ENCODE results near the gene DNAJC24. TPM values are rescaled to one million over a fixed set of nuclear protein-coding genes. Genes with fewer than 3 reads are reported as not detected.

The DNAJC24 gene
- total and polyA plus RNA-seq, 10 donors: 3.0 to 24.5 (median 17.0) TPM

DNA sequence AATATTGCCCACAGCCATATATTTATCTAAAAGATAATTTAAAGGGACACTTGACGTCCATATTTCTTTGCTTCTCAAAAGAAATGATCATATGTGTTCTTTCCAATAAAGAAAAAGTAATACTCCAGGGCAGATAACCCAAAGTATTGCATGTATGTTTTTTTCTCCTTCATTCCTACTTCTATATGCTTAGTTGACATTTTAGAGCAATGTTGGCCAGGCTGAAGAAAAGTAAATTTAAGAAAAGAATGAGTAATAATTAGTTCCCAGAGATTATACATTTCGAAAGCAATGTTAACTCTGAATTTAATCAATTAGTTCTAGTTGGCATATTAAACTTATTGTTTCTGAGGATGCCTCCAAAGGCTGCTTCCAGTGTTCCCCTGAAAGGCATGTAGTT, 48.2 kb downstream of the DNAJC24 start:
- Histone ChIP-seq H3K27ac (no peak overlapping the region), H3K4me1 (no peaks in the 10 kb centered on the region), H3K4me3 (no peak overlapping the region), H3K9me3 (no peaks in the 10 kb centered on the region), H3K27me3 (replicated peaks in 1 of 7) (no peaks in the 10 kb centered on the region), H3K36me3 (peaks cover 0 to 15% (median 7%) of the 10 kb centered on the region in 6 donors)
- TF ChIP-seq, protein P1, sequence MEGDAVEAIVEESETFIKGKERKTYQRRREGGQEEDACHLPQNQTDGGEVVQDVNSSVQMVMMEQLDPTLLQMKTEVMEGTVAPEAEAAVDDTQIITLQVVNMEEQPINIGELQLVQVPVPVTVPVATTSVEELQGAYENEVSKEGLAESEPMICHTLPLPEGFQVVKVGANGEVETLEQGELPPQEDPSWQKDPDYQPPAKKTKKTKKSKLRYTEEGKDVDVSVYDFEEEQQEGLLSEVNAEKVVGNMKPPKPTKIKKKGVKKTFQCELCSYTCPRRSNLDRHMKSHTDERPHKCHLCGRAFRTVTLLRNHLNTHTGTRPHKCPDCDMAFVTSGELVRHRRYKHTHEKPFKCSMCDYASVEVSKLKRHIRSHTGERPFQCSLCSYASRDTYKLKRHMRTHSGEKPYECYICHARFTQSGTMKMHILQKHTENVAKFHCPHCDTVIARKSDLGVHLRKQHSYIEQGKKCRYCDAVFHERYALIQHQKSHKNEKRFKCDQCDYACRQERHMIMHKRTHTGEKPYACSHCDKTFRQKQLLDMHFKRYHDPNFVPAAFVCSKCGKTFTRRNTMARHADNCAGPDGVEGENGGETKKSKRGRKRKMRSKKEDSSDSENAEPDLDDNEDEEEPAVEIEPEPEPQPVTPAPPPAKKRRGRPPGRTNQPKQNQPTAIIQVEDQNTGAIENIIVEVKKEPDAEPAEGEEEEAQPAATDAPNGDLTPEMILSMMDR (IDR thresholded peaks at IDR 0.05 in 8 of 11, conservative IDR thresholded peaks at IDR 0.05 in 3 of 11): no peak
- TF ChIP-seq POLR2A (IDR thresholded peaks at IDR 0.05): no peak
- no peak for TF ChIP-seq POLR2AphosphoS5 (IDR thresholded peaks at IDR 0.05)
- intact Hi-C loops (cut with DNase I; ENCODE audit: low total_unique reads): no loop called here
- WGBS, 5 donors: 91 to 98% (median 96%) methylated on average over 2 of the region's 2 CpGs
- no peak for DNase-seq

DNA sequence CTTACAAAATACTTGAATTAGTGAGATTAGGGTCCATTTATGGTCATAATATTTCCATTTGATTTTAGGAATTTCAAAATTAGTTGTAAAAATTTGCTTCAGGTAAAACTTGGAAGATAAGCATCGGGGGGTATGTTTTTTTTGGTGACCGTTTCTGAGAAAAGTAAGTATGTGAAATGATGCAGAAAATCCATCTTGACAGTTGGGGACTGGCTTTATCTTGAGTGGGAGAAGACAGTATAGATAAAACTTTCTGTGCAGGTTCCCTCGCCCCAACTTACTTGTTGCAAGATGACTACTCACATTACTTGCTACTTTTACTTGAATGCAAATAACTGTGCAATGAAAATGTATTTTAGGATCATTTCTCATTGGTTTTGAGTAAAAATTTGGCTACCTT, 49.5 kb downstream of the DNAJC24 start:
- Histone ChIP-seq H3K4me3 (no peak overlapping the region), H3K4me1 (no peaks in the 10 kb centered on the region), H3K27me3 (replicated peaks in 1 of 7) (no peaks in the 10 kb centered on the region), H3K27ac (no peak overlapping the region), H3K9me3 (no peaks in the 10 kb centered on the region), H3K36me3 (peaks cover 0 to 15% (median 7%) of the 10 kb centered on the region in 6 donors)
- intact Hi-C loops (cut with DNase I; ENCODE audit: low total_unique reads): no loop called here
- WGBS, 5 donors: 90 to 94% (median 91%) methylated on average over 3 of the region's 3 CpGs
- TF ChIP-seq, protein P1 (IDR thresholded peaks at IDR 0.05 in 8 of 11, conservative IDR thresholded peaks at IDR 0.05 in 3 of 11): no peak
- TF ChIP-seq POLR2AphosphoS5 (IDR thresholded peaks at IDR 0.05): no peak
- no peak for TF ChIP-seq POLR2A (IDR thresholded peaks at IDR 0.05)
- no peak for DNase-seq

- Histone ChIP-seq H3K27me3 (replicated peaks in 1 of 7) (no peaks in the 10 kb centered on the region), H3K27ac (no peak overlapping the region), H3K36me3 (peaks cover 0 to 12% (median 6%) of the 10 kb centered on the region in 6 donors), H3K4me3 (no peak overlapping the region), H3K4me1 (no peaks in the 10 kb centered on the region), H3K9me3 (no peaks in the 10 kb centered on the region)
- no peak for DNase-seq
- WGBS, 5 donors: 80 to 91% (median 86%) methylated on average over 1 of the region's 1 CpG
- intact Hi-C loops (cut with DNase I; ENCODE audit: low total_unique reads): no loop called here
- TF ChIP-seq, protein P1 (IDR thresholded peaks at IDR 0.05 in 8 of 11, conservative IDR thresholded peaks at IDR 0.05 in 3 of 11): no peak
- TF ChIP-seq POLR2A (IDR thresholded peaks at IDR 0.05) (no peak), POLR2AphosphoS5 (IDR thresholded peaks at IDR 0.05) (no peak)
These were observed 50.0 kb downstream of the DNAJC24 start for GRCh38 chr11:31419669-31420068.

GRCh38 chr11:31421820-31422219, 52.2 kb downstream of the DNAJC24 start:
- no peaks in the 10 kb centered on the region for H3K4me1 ChIP-seq

More at GRCh38 chr11:31421820-31422219, 52.2 kb downstream of the DNAJC24 start:
- H3K27ac ChIP-seq: no peak overlapping the region
- no peak for DNase-seq
- TF ChIP-seq, protein P1 (IDR thresholded peaks at IDR 0.05 in 8 of 11, conservative IDR thresholded peaks at IDR 0.05 in 3 of 11): no peak
- TF ChIP-seq POLR2A (IDR thresholded peaks at IDR 0.05) (no peak), POLR2AphosphoS5 (IDR thresholded peaks at IDR 0.05) (no peak)
- H3K36me3 ChIP-seq: peaks cover 0 to 3% (median 0%) of the 10 kb centered on the region in 6 donors
- no peaks in the 10 kb centered on the region for H3K9me3 ChIP-seq
- H3K27me3 ChIP-seq (replicated peaks in 1 of 7): no peaks in the 10 kb centered on the region
- intact Hi-C loops (cut with DNase I; ENCODE audit: low total_unique reads): no loop called here
- H3K4me3 ChIP-seq: no peak overlapping the region
- WGBS, 5 donors: 83 to 89% (median 88%) methylated on average over 2 of the region's 2 CpGs
